K562 (cell line): ENCODE data around the gene ALG11. TPM values are rescaled to one million over a fixed set of nuclear protein-coding genes. Genes with fewer than 3 reads are reported as not detected.

Experiments used
- ATF6 ChIP-seq: sonication (generic); formaldehyde crosslinking; IDR thresholded peaks from 2 replicates; pipeline ENCODE4 v1.4.0; 2020; ENCODE audit warnings: mild to moderate bottlenecking, missing genetic modification reagents
- CAMTA2 ChIP-seq: fragments of 250-450 bp; sonication (Bioruptor Pico); conservative IDR thresholded peaks from 2 replicates; pipeline ENCODE4 v1.5.1; 2022
- CBX2 ChIP-seq: fragments of 200-600 bp; sonication (generic); IDR thresholded peaks from one replicate; pipeline ENCODE4 v1.6.1; 2012; ENCODE audit warnings: mild to moderate bottlenecking, low read length, inconsistent platforms; ENCODE audit not compliant: insufficient read depth, poor library complexity, severe bottlenecking
- CREM ChIP-seq: IDR thresholded peaks from 2 replicates; pipeline ENCODE4 v1.6.1; 2014; ENCODE audit warnings: antibody characterized with exemption, low read depth
- FOXA3 ChIP-seq, 2 experiments: fragments of 450-650 bp in 1 of 2; sonication (generic) in 1 of 2; formaldehyde crosslinking; IDR thresholded peaks in 1 of 2; conservative IDR thresholded peaks in 1 of 2; 2 replicates each; pipeline versions ENCODE4 v1.4.0 to v1.8.0; 2020 to 2022; ENCODE audit warnings: mild to moderate bottlenecking in 2 of 2, missing genetic modification reagents in 1 of 2
- KLF10 ChIP-seq: fragments of 250-450 bp; sonication (Bioruptor Pico); IDR thresholded peaks from 2 replicates; pipeline ENCODE4 v1.6.1; 2021; ENCODE audit warnings: matching md5 sums
- MAFF ChIP-seq: IDR thresholded peaks from 2 replicates; pipeline ENCODE4 v1.6.1; 2012; ENCODE audit warnings: low read length, improper control_type of control experiment
- MCM5 ChIP-seq: fragments of 450-650 bp; IDR thresholded peaks from 2 replicates; pipeline ENCODE4 v1.6.1; 2016; ENCODE audit warnings: low read depth
- RB1 ChIP-seq: fragments of 450-650 bp; IDR thresholded peaks from 2 replicates; pipeline ENCODE4 v1.6.1; 2017; ENCODE audit warnings: low read depth, mild to moderate bottlenecking
- RBBP5 ChIP-seq: fragments of 200-600 bp; sonication (generic); IDR thresholded peaks from 2 replicates; pipeline ENCODE4 v1.6.1; 2012; ENCODE audit warnings: borderline replicate concordance, mild to moderate bottlenecking, low read length, control low read depth, inconsistent platforms; ENCODE audit not compliant: insufficient read depth, poor library complexity, severe bottlenecking
- RBM39 ChIP-seq: fragments of 200-400 bp; formaldehyde crosslinking; optimal IDR thresholded peaks from 2 replicates; pipeline ENCODE3; 2018; ENCODE audit warnings: low read depth, low read length
- SOX6 ChIP-seq: fragments of 450-650 bp; IDR thresholded peaks from 2 replicates; pipeline ENCODE4 v1.6.1; 2014; ENCODE audit warnings: mild to moderate bottlenecking
- TAF1 ChIP-seq: IDR thresholded peaks from 2 replicates; pipeline ENCODE4 v1.6.1; 2011; ENCODE audit warnings: mild to moderate bottlenecking, low read length, moderate library complexity; ENCODE audit not compliant: insufficient read depth, control insufficient read depth, severe bottlenecking; ENCODE audit errors: extremely low read depth
- TAF9B ChIP-seq: fragments of 450-650 bp; IDR thresholded peaks from 2 replicates; pipeline ENCODE4 v1.6.1; 2018; ENCODE audit warnings: mild to moderate bottlenecking; ENCODE audit not compliant: partially characterized antibody
- TEAD2 ChIP-seq: fragments of 450-650 bp; IDR thresholded peaks from 2 replicates; pipeline ENCODE4 v1.6.1; 2016; ENCODE audit warnings: missing genetic modification characterization, control low read depth, missing compliant biosample characterization
- TGIF2 ChIP-seq: sonication (generic); formaldehyde crosslinking; IDR thresholded peaks from 2 replicates; pipeline ENCODE4 v1.8.1; 2022; ENCODE audit warnings: mild to moderate bottlenecking, missing genetic modification reagents, moderate library complexity
- ZBED1 ChIP-seq: IDR thresholded peaks from 2 replicates; pipeline ENCODE4 v1.6.1; 2014
- ZBTB12 ChIP-seq: fragments of 250-450 bp; sonication (Bioruptor Pico); IDR thresholded peaks from 2 replicates; pipeline ENCODE4 v1.4.0; 2020
- ZNF140 ChIP-seq: fragments of 250-450 bp; sonication (Bioruptor Pico); IDR thresholded peaks from 2 replicates; pipeline ENCODE4 v1.8.0; 2021; ENCODE audit warnings: moderate library complexity, mild to moderate bottlenecking, inconsistent platforms
- ZNF143 ChIP-seq: sonication (generic); formaldehyde crosslinking; IDR thresholded peaks from 2 replicates; pipeline ENCODE4 v1.9.0; 2022; ENCODE audit warnings: mild to moderate bottlenecking, missing genetic modification reagents
- ZNF324 ChIP-seq: fragments of 250-450 bp; sonication (Bioruptor Pico); IDR thresholded peaks from 2 replicates; pipeline ENCODE4 v1.4.0; 2020; ENCODE audit warnings: mild to moderate bottlenecking
- ZNF551 ChIP-seq: fragments of 250-450 bp; sonication (Bioruptor Pico); IDR thresholded peaks from 2 replicates; pipeline ENCODE4 v1.5.0; 2021; ENCODE audit warnings: mild to moderate bottlenecking, moderate library complexity
- ZNF57 ChIP-seq: fragments of 450-650 bp; formaldehyde crosslinking; IDR thresholded peaks from 2 replicates; pipeline ENCODE4 v1.4.0; 2020; ENCODE audit warnings: mild to moderate bottlenecking, moderate library complexity
- ZNF583 ChIP-seq: fragments of 250-450 bp; sonication (Bioruptor Pico); IDR thresholded peaks from 2 replicates; pipeline ENCODE4 v1.4.0; 2020
- ZNF707 ChIP-seq: fragments of 250-450 bp; sonication (Bioruptor Pico); conservative IDR thresholded peaks from 2 replicates; pipeline ENCODE4 v1.8.0; 2022; ENCODE audit warnings: inconsistent platforms, mild to moderate bottlenecking, moderate library complexity
- ZSCAN32 ChIP-seq: fragments of 450-650 bp; formaldehyde crosslinking; IDR thresholded peaks from 2 replicates; pipeline ENCODE4 v1.4.0; 2020; ENCODE audit warnings: mild to moderate bottlenecking, moderate library complexity
- polyA plus RNA-seq, 8 experiments: library from polyadenylated mRNA; depleted of rRNA in 4 of 8; stranded (reverse) in 5 of 8; unstranded in 3 of 8; fragments of >200 nt; fragmentation: Nextera tagmentation in 2 of 8; fragmentation: Illumina TruSeq in 1 of 8; extraction: Ambion mirVana in 2 of 8; extraction: Trizol in 1 of 8; gene quantifications; 2 replicates each; pipeline versions ENCODE4 v1.2.1 to v1.2.3, GENCODE V29; 2011 to 2014; ENCODE audit warnings: inconsistent platforms in 1 of 8, missing spikeins in 1 of 8
- total RNA-seq, 7 experiments: library from RNA; depleted of rRNA in 6 of 7; stranded (reverse); fragments of >200 nt in 6 of 7; fragmentation: Illumina TruSeq in 2 of 7; extraction: Trizol in 2 of 7; gene quantifications; 2 replicates each; pipeline versions ENCODE4 v1.2.1 to v1.2.3, GENCODE V29; 2011 to 2021; ENCODE audit warnings: low replicate concordance in 1 of 7
- TF ChIP-seq, protein P1 (sequence below): fragments of 450-650 bp; IDR thresholded peaks from 2 replicates; pipeline ENCODE4 v1.6.1; 2016
- TF ChIP-seq, protein P2 (sequence below): IDR thresholded peaks from 2 replicates; pipeline ENCODE4 v1.6.1; 2011; ENCODE audit not compliant: insufficient read length; ENCODE audit errors: extremely low read depth

ALG11 gene
- total and polyA plus RNA-seq, 9 of the 15 experiments (the other 6 are each of a cell fraction or from before 2014, with no cell fraction given) = 7.3 to 19.2 (median 16.3) TPM

- TF ChIP-seq TGIF2 = no peak
- no peak for TF ChIP-seq ZNF707
- TF ChIP-seq MAFF = no peak
- no peak for TF ChIP-seq RBM39
- no peak for TF ChIP-seq ZNF140 (CRISPR knock-in tag)
- TF ChIP-seq ZNF57 = no peak
- no peak for TF ChIP-seq ZSCAN32
- no peak for TF ChIP-seq ZBED1
- no peak for TF ChIP-seq CAMTA2 (CRISPR knock-in tag)
- peak; percentile 73 for TF ChIP-seq CREM
- no peak for TF ChIP-seq RB1
- TF ChIP-seq MCM5 = no peak
- 0 out of 4 replicates have a peak, but pooled peaks of 1 of the 2 experiments have one; percentile 15 for TF ChIP-seq FOXA3 (CRISPR knock-in tag; conservative IDR thresholded peaks at IDR 0.05 in 1 of 2, IDR thresholded peaks at IDR 0.05 in 1 of 2)
- no peak for TF ChIP-seq TEAD2 (tag)
- TF ChIP-seq, protein P1, sequence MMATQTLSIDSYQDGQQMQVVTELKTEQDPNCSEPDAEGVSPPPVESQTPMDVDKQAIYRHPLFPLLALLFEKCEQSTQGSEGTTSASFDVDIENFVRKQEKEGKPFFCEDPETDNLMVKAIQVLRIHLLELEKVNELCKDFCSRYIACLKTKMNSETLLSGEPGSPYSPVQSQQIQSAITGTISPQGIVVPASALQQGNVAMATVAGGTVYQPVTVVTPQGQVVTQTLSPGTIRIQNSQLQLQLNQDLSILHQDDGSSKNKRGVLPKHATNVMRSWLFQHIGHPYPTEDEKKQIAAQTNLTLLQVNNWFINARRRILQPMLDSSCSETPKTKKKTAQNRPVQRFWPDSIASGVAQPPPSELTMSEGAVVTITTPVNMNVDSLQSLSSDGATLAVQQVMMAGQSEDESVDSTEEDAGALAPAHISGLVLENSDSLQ = peak; percentile 63
- no peak for TF ChIP-seq ZNF324
- no peak for TF ChIP-seq KLF10 (CRISPR knock-in tag)
- TF ChIP-seq SOX6 = 0 out of 2 replicates have a peak, but pooled peaks have one; percentile 32
- no peak for TF ChIP-seq ATF6 (CRISPR knock-in tag)
- no peak for TF ChIP-seq CBX2
- TF ChIP-seq TAF1 = no peak
- no peak for TF ChIP-seq RBBP5
- TF ChIP-seq, protein P2, sequence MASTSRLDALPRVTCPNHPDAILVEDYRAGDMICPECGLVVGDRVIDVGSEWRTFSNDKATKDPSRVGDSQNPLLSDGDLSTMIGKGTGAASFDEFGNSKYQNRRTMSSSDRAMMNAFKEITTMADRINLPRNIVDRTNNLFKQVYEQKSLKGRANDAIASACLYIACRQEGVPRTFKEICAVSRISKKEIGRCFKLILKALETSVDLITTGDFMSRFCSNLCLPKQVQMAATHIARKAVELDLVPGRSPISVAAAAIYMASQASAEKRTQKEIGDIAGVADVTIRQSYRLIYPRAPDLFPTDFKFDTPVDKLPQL = no peak
- TF ChIP-seq ZNF583 (CRISPR knock-in tag) = no peak
- TF ChIP-seq ZNF143 (CRISPR knock-in tag) = no peak
- TF ChIP-seq ZBTB12 (CRISPR knock-in tag) = no peak
- no peak for TF ChIP-seq TAF9B
- TF ChIP-seq ZNF551 (CRISPR knock-in tag) = no peak
These were observed 37.7 kb upstream of the ALG11 start (continued) for GRCh38 chr13:51974482-51974881.
